GM18517 (cell line): ENCODE results near the gene TBC1D22A.

ENCODE experiments used
- ATAC-seq: cut with Tn5 transposase; IDR thresholded peaks from one replicate; pipeline ENCODE4 v1.9.1; 2021; ENCODE audit warnings: mild to moderate bottlenecking, moderate library complexity; ENCODE audit not compliant: unreplicated experiment

The TBC1D22A gene

GRCh38 chr22:47036936-47037485, 274.6 kb downstream of the TBC1D22A start:
- no peak for ATAC-seq

GRCh38 chr22:47038206-47038835, 275.9 kb downstream of the TBC1D22A start:
- no peak for ATAC-seq

GRCh38 chr22:47039356-47039755, 276.9 kb downstream of the TBC1D22A start:
- no peak for ATAC-seq

GRCh38 chr22:47040486-47041270, 278.2 kb downstream of the TBC1D22A start:
- no peak for ATAC-seq

DNA sequence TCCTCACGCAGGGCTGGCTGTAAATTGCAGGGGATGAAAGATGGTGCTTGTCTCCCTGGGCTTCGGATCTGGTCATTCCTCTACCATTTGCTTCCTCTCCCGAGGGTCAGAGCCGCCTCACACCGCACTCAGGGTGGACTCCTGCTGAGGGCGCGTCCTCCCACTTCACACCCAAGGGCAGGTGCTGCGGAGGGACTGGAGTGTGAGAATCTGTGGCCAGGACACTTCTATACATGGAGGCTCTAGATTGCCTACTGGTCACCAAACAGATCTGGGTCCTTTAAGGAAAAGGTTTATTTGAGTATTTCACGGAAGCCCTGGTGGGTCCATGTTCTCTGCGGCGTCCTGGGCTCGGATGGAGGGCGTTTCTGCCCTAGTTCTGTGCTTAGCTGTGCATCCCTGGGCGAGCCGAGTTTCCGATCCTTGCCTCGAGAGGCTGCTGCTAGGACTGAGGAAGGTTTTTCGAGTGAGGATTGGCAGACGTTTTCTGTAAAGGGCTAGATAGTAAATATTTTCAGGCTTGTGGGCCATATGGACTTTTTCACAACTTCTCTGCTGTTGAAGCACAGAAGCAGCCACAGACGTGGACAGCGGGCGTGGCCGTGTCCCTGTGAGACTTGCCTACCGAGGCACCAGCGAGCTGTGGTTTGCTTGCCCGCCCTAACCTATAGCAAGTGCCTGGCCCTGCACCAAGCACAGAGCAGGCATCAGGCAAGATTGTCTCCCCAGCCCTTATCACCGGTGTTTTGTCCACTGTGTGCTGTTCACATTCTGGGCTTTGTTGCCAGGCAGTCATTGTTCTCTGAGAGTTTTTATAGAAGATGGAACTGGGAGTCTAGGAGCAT, 279.0 kb downstream of the TBC1D22A start:
- no peak for ATAC-seq

- ATAC-seq: no peak
Measured at GRCh38 chr22:47042116-47042825, 279.8 kb downstream of the TBC1D22A start.

DNA sequence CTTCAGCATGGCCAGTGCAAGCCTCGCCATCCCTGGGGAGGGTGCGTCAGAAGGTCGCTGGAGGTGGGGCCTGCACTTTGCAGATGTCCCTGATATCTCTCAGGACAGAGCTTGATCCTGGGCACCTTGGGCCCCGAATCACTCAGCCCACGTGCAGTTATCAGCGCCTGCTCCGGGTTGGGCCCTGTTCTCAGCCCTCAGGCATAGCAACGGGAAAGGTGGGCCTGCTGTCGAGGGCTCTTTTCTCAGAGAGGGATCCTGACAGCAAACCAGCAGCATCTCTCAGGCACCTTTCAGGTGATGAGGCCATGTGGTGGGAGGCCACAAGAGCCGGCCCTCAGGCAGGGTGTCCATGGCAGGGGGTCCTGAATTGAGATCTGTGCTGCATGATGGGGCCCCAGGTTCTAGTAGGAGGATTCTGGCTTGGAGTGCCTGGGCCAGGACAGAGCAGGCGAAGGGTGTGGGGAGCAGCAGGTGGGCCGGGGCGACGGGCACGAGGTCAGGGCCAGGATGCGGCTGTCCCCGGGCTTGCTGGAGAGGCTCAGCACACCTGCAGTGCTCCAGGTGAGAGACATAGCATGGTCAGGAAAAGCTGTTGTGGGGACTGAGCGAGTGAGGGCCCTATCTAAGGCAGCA, 280.5 kb downstream of the TBC1D22A start:
- no peak for ATAC-seq

- ATAC-seq: no peak
Measured at GRCh38 chr22:47043835-47044721, 281.6 kb downstream of the TBC1D22A start.

- no peak for ATAC-seq
Measured at GRCh38 chr22:47044722-47045535, 282.5 kb downstream of the TBC1D22A start.

GRCh38 chr22:47045691-47046410, 283.4 kb downstream of the TBC1D22A start:
- no peak for ATAC-seq

- ATAC-seq: no peak
Measured at GRCh38 chr22:47046411-47047065, 284.1 kb downstream of the TBC1D22A start.

- no peak for ATAC-seq
Measured at GRCh38 chr22:47047321-47048122, 285.1 kb downstream of the TBC1D22A start.

DNA sequence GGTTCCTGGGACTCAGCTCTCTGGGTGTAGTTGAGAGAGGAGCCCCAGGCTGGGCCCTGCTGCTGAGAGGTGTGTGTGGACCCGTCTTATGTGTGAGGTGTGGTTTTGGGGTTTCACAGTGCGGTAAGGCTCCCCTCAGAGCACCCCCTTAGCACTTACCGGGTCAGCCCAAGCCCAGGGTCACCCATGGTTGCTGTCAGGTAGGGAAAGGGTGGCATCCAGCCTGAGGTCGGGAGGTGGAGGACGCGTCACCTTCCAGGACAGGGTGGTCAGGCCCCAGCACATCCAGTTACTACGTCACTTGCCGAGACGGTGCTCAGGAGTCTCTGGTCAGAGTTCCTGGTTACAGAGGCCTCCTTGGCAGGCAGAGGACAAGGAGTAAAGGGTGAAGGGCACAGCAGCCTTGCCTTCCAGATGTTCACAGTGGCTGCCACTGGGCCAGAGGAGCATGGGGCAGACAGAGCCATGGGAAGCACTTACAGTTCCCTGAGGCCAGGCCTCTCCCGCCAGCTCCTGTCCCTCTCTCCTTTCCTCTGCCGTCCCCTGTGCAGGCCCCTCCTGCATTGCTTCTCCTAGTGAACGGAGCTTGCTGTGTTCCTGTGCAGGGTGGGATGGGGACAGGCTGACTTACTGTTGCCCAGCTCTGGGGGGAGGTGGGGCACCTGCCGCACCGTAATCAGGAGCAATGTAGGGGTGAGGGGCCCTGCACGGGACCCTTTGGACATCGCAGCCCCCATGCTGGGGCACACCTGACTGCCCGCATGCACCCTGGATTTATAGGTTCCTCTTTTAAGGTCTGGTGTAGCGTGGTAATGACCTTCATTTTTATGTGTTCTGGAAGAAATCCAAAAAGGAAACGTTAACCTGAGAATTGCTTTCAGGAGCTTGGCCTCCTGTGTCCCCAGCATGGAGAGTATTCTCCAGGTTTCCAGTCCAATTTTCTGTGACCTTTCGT, 285.9 kb downstream of the TBC1D22A start:
- ATAC-seq: no peak

DNA sequence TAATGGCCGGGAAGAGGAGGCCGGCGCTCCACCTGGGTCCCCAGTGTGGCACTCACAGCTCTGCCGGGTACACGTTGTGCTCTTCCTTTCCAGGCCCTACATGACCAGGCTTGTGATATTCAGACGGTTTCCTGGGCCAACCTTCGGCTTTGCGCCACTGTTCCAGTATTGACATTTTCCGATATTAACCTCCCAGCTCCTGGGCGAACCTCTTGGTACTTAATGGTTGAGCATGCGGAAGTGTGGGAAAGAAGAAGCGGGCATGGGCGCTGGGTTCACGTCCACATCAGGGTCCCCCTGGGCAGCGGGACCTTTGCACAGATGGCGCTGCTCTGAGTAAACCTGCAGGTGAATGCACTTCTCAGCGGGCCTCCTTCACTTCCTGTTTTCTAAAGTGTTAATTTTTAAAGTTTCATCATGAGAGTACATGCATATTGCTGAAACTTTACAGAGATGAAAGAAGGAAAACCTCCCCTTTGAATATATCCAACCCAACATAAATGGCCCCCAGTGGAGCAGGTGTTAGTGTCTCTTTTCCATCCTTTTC, 286.7 kb downstream of the TBC1D22A start:
- ATAC-seq: no peak
